Activated naive CD4-positive, alpha-beta T cell treated with anti-CD3 and anti-CD28 coated beads, Interleukin-2, amount 10 ng/mL, durations not matched to agents 5 hours and 36 hours (primary cell): ENCODE measurements around the gene ERBB4. TPM values are rescaled to one million over a fixed set of nuclear protein-coding genes. Genes with fewer than 3 reads are reported as not detected.

Source experiments
- microRNA-seq: library from miRNA; unstranded; fragments of <30 nt; microRNA quantifications from one replicate; pipeline ENCODE4 v1.2.0, GENCODE V29; 2022; ENCODE audit warnings: borderline microRNAs expressed, borderline replicate concordance
- total RNA-seq, 2 experiments: library from RNA; stranded (reverse); gene quantifications; one replicate each; pipeline ENCODE4 v1.2.3, GENCODE V29; 2021

The ERBB4 gene
- total RNA-seq: not detected

GRCh38 chr2:212538305-212539071 is at the start of gene ERBB4:
ERBB4 (minus strand) TSS chr2:212538802; CDS start chr2:212538530, 272 bp downstream.

Small RNAs within 50 kb of the gene (microRNA-seq; reads per million reads assigned to microRNA genes)
- not detected for gene MIR548F2
